ENCODE data around the gene PCNT. TPM values are rescaled to one million over a fixed set of nuclear protein-coding genes. Genes with fewer than 3 reads are reported as not detected.
A peak's percentile ranks its signal among the peaks of the same experiment; 100 is the strongest.

Gene PCNT
- total and polyA plus RNA-seq, 10 of the 15 experiments (the other 5 are each of a cell fraction or from before 2014, with no cell fraction given): 2.9 to 39.6 (median 20.5) TPM

DNA sequence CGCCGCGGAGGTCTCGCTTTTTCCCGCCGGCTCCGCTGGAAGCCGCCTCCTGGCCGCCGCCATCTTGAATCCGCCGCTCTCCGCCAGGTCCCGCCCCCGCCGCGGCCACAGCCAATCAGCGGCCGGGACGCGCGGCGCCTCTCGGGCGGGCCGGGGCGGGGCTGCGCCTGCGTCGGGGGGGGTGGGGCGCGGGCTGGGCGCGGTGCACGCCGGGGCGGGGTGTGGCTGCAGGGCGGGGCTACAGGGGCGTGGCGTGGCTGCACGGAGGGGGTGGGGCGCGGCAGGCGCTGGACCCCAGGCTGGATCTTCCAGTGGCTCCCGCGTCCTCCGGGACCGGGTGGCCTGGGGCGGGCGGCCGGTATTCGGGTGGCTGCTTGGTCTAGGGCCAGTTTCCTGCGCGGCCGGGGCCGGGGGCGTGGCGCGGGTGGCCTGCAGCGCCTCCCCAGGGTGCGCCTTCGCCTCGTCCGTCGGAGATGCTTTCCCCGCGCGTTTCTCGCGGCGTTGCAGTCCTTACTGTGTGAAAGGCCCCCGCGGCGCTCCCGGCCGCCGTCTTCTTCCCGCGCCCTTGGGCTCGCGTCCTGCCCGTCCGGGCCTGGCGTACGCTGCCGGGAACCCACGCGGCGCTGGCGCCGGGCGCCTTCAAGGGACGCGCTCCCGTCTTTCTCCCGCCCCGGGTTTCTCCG, 575 bp downstream of the PCNT start (continued):
- TF ChIP-seq, protein P1, sequence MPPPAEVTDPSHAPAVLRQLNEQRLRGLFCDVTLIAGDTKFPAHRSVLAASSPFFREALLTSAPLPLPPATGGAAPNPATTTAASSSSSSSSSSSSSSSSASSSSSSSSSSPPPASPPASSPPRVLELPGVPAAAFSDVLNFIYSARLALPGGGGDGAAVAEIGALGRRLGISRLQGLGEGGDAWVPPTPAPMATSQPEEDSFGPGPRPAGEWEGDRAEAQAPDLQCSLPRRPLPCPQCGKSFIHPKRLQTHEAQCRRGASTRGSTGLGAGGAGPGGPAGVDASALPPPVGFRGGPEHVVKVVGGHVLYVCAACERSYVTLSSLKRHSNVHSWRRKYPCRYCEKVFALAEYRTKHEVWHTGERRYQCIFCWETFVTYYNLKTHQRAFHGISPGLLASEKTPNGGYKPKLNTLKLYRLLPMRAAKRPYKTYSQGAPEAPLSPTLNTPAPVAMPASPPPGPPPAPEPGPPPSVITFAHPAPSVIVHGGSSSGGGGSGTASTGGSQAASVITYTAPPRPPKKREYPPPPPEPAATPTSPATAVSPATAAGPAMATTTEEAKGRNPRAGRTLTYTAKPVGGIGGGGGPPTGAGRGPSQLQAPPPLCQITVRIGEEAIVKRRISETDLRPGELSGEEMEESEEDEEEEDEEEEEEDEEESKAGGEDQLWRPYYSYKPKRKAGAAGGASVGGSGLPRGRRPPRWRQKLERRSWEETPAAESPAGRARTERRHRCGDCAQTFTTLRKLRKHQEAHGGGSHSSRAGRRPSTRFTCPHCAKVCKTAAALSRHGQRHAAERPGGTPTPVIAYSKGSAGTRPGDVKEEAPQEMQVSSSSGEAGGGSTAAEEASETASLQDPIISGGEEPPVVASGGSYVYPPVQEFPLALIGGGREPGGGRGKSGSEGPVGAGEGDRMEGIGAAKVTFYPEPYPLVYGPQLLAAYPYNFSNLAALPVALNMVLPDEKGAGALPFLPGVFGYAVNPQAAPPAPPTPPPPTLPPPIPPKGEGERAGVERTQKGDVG (CRISPR knock-in tag; IDR thresholded peaks at IDR 0.05): no peak

DNA sequence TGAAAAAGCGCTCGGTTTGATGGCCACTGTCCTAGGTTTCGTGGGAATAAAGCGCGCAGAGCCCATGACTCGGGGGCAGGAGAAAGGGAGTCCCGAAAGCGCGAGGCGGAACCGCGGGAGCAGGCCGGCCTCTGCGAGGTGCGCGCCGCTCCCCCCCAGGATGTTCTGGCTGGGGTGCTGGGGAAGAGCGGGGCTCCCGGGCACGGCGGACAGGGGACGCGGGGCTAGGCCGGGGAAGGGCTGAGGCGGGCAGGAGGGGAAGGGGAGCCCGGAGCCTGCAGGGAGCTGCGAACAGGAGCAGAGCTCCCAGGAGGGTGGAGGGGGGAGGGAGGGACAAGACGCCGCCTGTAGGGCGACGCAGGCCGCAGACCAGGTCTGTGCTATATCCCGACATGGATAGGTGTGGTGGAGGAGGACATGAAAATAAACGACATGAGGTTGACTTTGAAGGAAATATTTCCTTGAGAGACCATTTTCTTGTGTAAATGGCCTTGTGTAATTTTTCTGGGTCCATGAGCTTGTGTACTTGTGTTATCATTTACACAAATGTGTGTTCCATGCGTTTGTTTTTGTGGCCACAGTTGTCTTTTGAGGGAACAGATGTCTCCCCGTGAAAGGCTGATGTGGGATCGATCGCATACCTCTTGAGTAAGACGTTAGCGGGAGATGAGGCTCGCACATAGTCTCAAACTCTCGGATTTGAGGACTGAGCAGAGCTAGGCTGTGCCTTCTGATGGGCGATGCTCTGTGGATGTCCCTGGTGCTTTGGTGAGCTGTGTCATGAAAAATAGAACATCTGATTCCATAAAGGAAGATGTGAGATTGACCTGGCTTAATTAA, 1.3 kb downstream of the PCNT start:
- Histone ChIP-seq H3K4me3 (peak overlapping the region; percentile 88), H3K4me2 (ENCODE audit: control insufficient read depth, insufficient read depth) (peak overlapping the region; percentile 62), H2AFZ (ENCODE audit: control insufficient read depth, low read depth, low read length) (peak overlapping the region; percentile 78), H3K4me1 (ENCODE audit: control insufficient read depth, insufficient read depth, low read length) (peaks cover 5% of the 10 kb centered on the region), H3K27ac (ENCODE audit: control insufficient read depth, insufficient read depth) (peak overlapping the region; percentile 65), H3K9ac (ENCODE audit: control insufficient read depth, insufficient read depth, low read length) (peak overlapping the region; percentile 80), H4K20me1 (ENCODE audit: control insufficient read depth, insufficient read depth) (no peaks in the 10 kb centered on the region), H3K36me3 (ENCODE audit: control insufficient read depth in 2 of 2, insufficient read depth in 2 of 2, low read length in 1 of 2) (peaks cover 2 to 7% of the 10 kb centered on the region in 2 experiments), H3K27me3 (replicated peaks in 1 of 2; ENCODE audit: control insufficient read depth in 2 of 2, insufficient read depth in 2 of 2, low read length in 1 of 2) (no peaks in the 10 kb centered on the region), H3K9me3 (replicated peaks; ENCODE audit: control insufficient read depth, insufficient read depth, low read length) (no peaks in the 10 kb centered on the region), H3K79me2 (ENCODE audit: control insufficient read depth, insufficient read depth, low read length) (peaks cover 55% of the 10 kb centered on the region)
- intact Hi-C loops (cut with micrococcal nuclease; ENCODE audit: unreplicated experiment) (no loop called here), in situ Hi-C loops (cut with MboI) (no loop called here)
- SMC1A ChIA-PET (ENCODE audit: uncharacterized antibody, unreplicated experiment): interaction anchor here (0.6 to 1.7 kb wide), 19 partner anchors 10 to 234 kb away, joined by 3 to 12 read pairs (median 4); partner anchors contain the start of genes DIP2A, MCM3AP and YBEY
- POLR2A ChIA-PET: interaction anchor here (0.6 to 1.4 kb wide), 5 partner anchors 37 to 133 kb away, joined by 3 to 7 read pairs (median 7); partner anchors contain the start of genes DIP2A and LSS
- no TSS peak for BruUV-seq (replicated peaks)
- DNase-seq (ENCODE audit: low read depth, low spot score) (no peak), FAIRE-seq (no peak), ATAC-seq (peak; percentile 36)
- RAD21 ChIA-PET (ENCODE audit: unreplicated experiment): interaction anchor here (0.7 to 2.6 kb wide), 11 partner anchors 13 to 283 kb away, joined by 3 to 17 read pairs (median 4); partner anchors contain the start of genes MCM3AP and YBEY
- CTCF ChIA-PET: interaction anchor here (0.6 to 1.9 kb wide), 20 partner anchors 13 to 654 kb away, joined by 3 to 23 read pairs (median 4); partner anchors contain the start of genes MCM3AP and YBEY
- WGBS (ENCODE audit: insufficient coverage, insufficient replicate concordance, low lambda C conversion rate, missing lambda C conversion rate): 6% methylated on average over 34 of the region's 43 CpGs
- TF ChIP-seq NBN (IDR thresholded peaks at IDR 0.05) (0 out of 2 replicates have a peak, but pooled peaks have one; percentile 32), HDGF (IDR thresholded peaks at IDR 0.05) (no peak)
- TF ChIP-seq, protein P2, sequence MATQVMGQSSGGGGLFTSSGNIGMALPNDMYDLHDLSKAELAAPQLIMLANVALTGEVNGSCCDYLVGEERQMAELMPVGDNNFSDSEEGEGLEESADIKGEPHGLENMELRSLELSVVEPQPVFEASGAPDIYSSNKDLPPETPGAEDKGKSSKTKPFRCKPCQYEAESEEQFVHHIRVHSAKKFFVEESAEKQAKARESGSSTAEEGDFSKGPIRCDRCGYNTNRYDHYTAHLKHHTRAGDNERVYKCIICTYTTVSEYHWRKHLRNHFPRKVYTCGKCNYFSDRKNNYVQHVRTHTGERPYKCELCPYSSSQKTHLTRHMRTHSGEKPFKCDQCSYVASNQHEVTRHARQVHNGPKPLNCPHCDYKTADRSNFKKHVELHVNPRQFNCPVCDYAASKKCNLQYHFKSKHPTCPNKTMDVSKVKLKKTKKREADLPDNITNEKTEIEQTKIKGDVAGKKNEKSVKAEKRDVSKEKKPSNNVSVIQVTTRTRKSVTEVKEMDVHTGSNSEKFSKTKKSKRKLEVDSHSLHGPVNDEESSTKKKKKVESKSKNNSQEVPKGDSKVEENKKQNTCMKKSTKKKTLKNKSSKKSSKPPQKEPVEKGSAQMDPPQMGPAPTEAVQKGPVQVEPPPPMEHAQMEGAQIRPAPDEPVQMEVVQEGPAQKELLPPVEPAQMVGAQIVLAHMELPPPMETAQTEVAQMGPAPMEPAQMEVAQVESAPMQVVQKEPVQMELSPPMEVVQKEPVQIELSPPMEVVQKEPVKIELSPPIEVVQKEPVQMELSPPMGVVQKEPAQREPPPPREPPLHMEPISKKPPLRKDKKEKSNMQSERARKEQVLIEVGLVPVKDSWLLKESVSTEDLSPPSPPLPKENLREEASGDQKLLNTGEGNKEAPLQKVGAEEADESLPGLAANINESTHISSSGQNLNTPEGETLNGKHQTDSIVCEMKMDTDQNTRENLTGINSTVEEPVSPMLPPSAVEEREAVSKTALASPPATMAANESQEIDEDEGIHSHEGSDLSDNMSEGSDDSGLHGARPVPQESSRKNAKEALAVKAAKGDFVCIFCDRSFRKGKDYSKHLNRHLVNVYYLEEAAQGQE (IDR thresholded peaks at IDR 0.05; ENCODE audit: low read depth, low read length): no peak
- TF ChIP-seq, protein P3, sequence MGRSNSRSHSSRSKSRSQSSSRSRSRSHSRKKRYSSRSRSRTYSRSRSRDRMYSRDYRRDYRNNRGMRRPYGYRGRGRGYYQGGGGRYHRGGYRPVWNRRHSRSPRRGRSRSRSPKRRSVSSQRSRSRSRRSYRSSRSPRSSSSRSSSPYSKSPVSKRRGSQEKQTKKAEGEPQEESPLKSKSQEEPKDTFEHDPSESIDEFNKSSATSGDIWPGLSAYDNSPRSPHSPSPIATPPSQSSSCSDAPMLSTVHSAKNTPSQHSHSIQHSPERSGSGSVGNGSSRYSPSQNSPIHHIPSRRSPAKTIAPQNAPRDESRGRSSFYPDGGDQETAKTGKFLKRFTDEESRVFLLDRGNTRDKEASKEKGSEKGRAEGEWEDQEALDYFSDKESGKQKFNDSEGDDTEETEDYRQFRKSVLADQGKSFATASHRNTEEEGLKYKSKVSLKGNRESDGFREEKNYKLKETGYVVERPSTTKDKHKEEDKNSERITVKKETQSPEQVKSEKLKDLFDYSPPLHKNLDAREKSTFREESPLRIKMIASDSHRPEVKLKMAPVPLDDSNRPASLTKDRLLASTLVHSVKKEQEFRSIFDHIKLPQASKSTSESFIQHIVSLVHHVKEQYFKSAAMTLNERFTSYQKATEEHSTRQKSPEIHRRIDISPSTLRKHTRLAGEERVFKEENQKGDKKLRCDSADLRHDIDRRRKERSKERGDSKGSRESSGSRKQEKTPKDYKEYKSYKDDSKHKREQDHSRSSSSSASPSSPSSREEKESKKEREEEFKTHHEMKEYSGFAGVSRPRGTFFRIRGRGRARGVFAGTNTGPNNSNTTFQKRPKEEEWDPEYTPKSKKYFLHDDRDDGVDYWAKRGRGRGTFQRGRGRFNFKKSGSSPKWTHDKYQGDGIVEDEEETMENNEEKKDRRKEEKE (IDR thresholded peaks at IDR 0.05): no peak
- TF ChIP-seq, protein P4, sequence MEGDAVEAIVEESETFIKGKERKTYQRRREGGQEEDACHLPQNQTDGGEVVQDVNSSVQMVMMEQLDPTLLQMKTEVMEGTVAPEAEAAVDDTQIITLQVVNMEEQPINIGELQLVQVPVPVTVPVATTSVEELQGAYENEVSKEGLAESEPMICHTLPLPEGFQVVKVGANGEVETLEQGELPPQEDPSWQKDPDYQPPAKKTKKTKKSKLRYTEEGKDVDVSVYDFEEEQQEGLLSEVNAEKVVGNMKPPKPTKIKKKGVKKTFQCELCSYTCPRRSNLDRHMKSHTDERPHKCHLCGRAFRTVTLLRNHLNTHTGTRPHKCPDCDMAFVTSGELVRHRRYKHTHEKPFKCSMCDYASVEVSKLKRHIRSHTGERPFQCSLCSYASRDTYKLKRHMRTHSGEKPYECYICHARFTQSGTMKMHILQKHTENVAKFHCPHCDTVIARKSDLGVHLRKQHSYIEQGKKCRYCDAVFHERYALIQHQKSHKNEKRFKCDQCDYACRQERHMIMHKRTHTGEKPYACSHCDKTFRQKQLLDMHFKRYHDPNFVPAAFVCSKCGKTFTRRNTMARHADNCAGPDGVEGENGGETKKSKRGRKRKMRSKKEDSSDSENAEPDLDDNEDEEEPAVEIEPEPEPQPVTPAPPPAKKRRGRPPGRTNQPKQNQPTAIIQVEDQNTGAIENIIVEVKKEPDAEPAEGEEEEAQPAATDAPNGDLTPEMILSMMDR (IDR thresholded peaks at IDR 0.05 in 2 of 3, conservative IDR thresholded peaks at IDR 0.05 in 1 of 3; ENCODE audit: control insufficient read depth in 2 of 3, extremely low read depth in 1 of 3, insufficient read depth in 1 of 3, low read depth in 3 of 3, low read length in 3 of 3): peak in 2 of 3 experiments; percentile 31 to 32; a peak in 3 of 6 replicates
